Spleen (tissue), 11 donors: Measurements from ENCODE around the gene ACTR3. TPM values are rescaled to one million over a fixed set of nuclear protein-coding genes. Genes with fewer than 3 reads are reported as not detected.

Experiments
- DNase-seq: peaks from one replicate; pipeline ENCODE4 v3.0.0-alpha.2; 2020
- H3K27ac ChIP-seq, 8 donors: fragments of 200-600 bp; sonication (generic) in 7 of 8; 1 replicate in 4 of 8; 2 replicates in 4 of 8; pipeline versions ENCODE4 v1.5.0 to v1.8.0; 2016 to 2021; ENCODE audit warnings: inconsistent platforms in 4 of 8, mild to moderate bottlenecking in 4 of 8, moderate library complexity in 1 of 8
- H3K27me3 ChIP-seq, 7 donors: fragments of 200-600 bp; sonication (generic) in 6 of 7; replicated peaks in 1 of 7; 1 replicate in 4 of 7; 2 replicates in 3 of 7; pipeline versions ENCODE4 v1.5.0 to v1.8.0; 2016 to 2021; ENCODE audit warnings: inconsistent platforms in 3 of 7, mild to moderate bottlenecking in 1 of 7
- H3K36me3 ChIP-seq, 6 donors: fragments of 200-600 bp; sonication (generic) in 5 of 6; 1 replicate in 4 of 6; 2 replicates in 2 of 6; pipeline versions ENCODE4 v1.5.0 to v1.8.0; 2016 to 2021; ENCODE audit warnings: inconsistent platforms in 2 of 6
- H3K4me1 ChIP-seq, 6 donors: fragments of 200-600 bp; sonication (generic) in 5 of 6; 1 replicate in 3 of 6; 2 replicates in 3 of 6; pipeline versions ENCODE4 v1.5.0 to v1.8.0; 2016 to 2021; ENCODE audit warnings: inconsistent platforms in 3 of 6
- H3K4me3 ChIP-seq, 8 donors: fragments of 200-600 bp; sonication (generic) in 7 of 8; 1 replicate in 4 of 8; 2 replicates in 4 of 8; pipeline versions ENCODE4 v1.5.0 to v1.8.0; 2016 to 2021; ENCODE audit warnings: inconsistent platforms in 4 of 8, mild to moderate bottlenecking in 4 of 8, moderate library complexity in 2 of 8
- H3K9me3 ChIP-seq, 8 donors: fragments of 200-600 bp; sonication (generic) in 7 of 8; 1 replicate in 4 of 8; 2 replicates in 4 of 8; pipeline versions ENCODE4 v1.5.0 to v1.8.0; 2016 to 2021; ENCODE audit warnings: inconsistent platforms in 4 of 8
- POLR2A ChIP-seq, 3 donors: fragments of 450-650 bp; IDR thresholded peaks; one replicate each; pipeline ENCODE4 v1.5.1; 2017; ENCODE audit warnings: antibody characterized with exemption in 3 of 3, mild to moderate bottlenecking in 1 of 3
- POLR2AphosphoS5 ChIP-seq, 3 donors: sonication (generic); formaldehyde crosslinking; IDR thresholded peaks; one replicate each; pipeline ENCODE4 v1.5.1; 2017; ENCODE audit warnings: antibody characterized with exemption in 3 of 3
- WGBS, 5 donors: extraction: QIAGEN DNeasy Blood & Tissue Kit in 3 of 5; methylation state at CpG; one replicate each; pipeline versions ENCODE4 v1.1.5 to v1.1.7; 2013 to 2018; 5-methylcytosine and 5-hydroxymethylcytosine counted together
- intact Hi-C: fragments of 100-400 bp; cut with DNase I; formaldehyde crosslinking; loops from one replicate; pipeline ENCODE4 v1.15.0; 2023; ENCODE audit warnings: low total_unique reads
- polyA plus RNA-seq, 3 donors: library from polyadenylated mRNA; stranded (reverse); fragments of 200-250 nt; gene quantifications; one replicate each; pipeline ENCODE4 v1.2.1, GENCODE V29; 2013
- total RNA-seq, 7 donors: library from RNA; depleted of rRNA in 3 of 7; stranded (reverse); fragments of >200 nt in 3 of 7; fragmentation: NEBNext Ultra II Directional in 4 of 7; extraction: Animal tissue kit (Norgen Biotek cat#: 25700) in 4 of 7; gene quantifications; one replicate each; pipeline versions ENCODE4 v1.1.0 to v1.2.1, GENCODE V29; 2016 to 2021
- TF ChIP-seq, protein P1 (sequence below), 11 experiments: fragments of 200-600 bp in 7 of 11; fragments of 450-650 bp in 4 of 11; sonication (generic) in 4 of 11; IDR thresholded peaks in 8 of 11; conservative IDR thresholded peaks in 3 of 11; 1 replicate in 7 of 11; 2 replicates in 4 of 11; pipeline versions ENCODE4 v1.4.0 to v1.8.0; 2016 to 2021; ENCODE audit warnings: antibody characterized with exemption in 11 of 11, inconsistent platforms in 4 of 11, mild to moderate bottlenecking in 1 of 11
- donor health status: healthy with polysubstance abuse.
- donor health status: DM: no; HTN: no; CAD: no; lungs with moderate emphysema.
- donor health status: DM: no; HTN: no; CAD: no.
- donor health status: Bipolar disorder and iron deficiency.
- donor health status: healthy.
- donor health status: DM: no; HTN: no; CAD: no.
- donor health status: DM: yes; HTN: yes; CAD: no.

The ACTR3 gene
- total and polyA plus RNA-seq, 10 donors: 75.5 to 488 (median 221) TPM

DNA sequence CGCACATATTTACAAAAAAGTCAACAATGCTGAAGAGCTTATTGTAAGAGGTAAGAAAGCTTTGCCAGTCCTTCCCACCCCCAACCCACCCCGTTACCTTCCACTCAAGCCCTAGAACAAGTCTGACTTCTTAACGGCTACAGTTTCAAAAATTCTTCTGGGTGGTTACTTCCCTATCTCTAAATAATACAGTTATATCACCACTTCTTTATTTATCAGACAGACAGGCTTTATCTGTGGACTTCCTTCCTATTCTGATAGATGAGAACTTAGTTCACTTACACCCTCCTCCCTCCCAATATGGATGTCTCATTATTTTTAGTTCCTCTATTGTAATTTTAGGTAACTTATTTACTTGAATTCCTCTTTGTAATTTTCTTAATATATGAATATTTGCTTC, 26.7 kb upstream of the ACTR3 start:
- H3K36me3 ChIP-seq: no peaks in the 10 kb centered on the region
- H3K27ac ChIP-seq: peak overlapping the region in 7 of 8 donors; percentile 7 to 83 (median 54)
- TF ChIP-seq POLR2AphosphoS5 (IDR thresholded peaks at IDR 0.05) (no peak), POLR2A (IDR thresholded peaks at IDR 0.05) (no peak)
- TF ChIP-seq, protein P1, sequence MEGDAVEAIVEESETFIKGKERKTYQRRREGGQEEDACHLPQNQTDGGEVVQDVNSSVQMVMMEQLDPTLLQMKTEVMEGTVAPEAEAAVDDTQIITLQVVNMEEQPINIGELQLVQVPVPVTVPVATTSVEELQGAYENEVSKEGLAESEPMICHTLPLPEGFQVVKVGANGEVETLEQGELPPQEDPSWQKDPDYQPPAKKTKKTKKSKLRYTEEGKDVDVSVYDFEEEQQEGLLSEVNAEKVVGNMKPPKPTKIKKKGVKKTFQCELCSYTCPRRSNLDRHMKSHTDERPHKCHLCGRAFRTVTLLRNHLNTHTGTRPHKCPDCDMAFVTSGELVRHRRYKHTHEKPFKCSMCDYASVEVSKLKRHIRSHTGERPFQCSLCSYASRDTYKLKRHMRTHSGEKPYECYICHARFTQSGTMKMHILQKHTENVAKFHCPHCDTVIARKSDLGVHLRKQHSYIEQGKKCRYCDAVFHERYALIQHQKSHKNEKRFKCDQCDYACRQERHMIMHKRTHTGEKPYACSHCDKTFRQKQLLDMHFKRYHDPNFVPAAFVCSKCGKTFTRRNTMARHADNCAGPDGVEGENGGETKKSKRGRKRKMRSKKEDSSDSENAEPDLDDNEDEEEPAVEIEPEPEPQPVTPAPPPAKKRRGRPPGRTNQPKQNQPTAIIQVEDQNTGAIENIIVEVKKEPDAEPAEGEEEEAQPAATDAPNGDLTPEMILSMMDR (IDR thresholded peaks at IDR 0.05 in 8 of 11, conservative IDR thresholded peaks at IDR 0.05 in 3 of 11): no peak
- no peaks in the 10 kb centered on the region for H3K9me3 ChIP-seq
- peak overlapping the region in 1 of 8 donors; percentile 5 for H3K4me3 ChIP-seq
- DNase-seq: no peak
- intact Hi-C loops: no loop called here
- no peaks in the 10 kb centered on the region for H3K27me3 ChIP-seq
- H3K4me1 ChIP-seq: peaks cover 3 to 83% (median 58%) of the 10 kb centered on the region in 6 donors
- 17 to 38% (median 26%) methylated on average over 3 of the region's 3 CpGs for WGBS, 5 donors

- intact Hi-C loops: no loop called here
- WGBS, 5 donors: 77 to 91% (median 84%) methylated on average over 4 of the region's 4 CpGs
- H3K27ac ChIP-seq: no peak overlapping the region
These were observed 22.3 kb upstream of the ACTR3 start for GRCh38 chr2:113867571-113867970.

GRCh38 chr2:113869253-113869652, 20.6 kb upstream of the ACTR3 start:
- H3K27ac ChIP-seq: no peak overlapping the region
- 87 to 95% (median 93%) methylated on average over 1 of the region's 1 CpG for WGBS, 5 donors
- no peaks in the 10 kb centered on the region for H3K36me3 ChIP-seq
- DNase-seq: no peak
- H3K9me3 ChIP-seq: no peaks in the 10 kb centered on the region
- TF ChIP-seq, protein P1 (IDR thresholded peaks at IDR 0.05 in 8 of 11, conservative IDR thresholded peaks at IDR 0.05 in 3 of 11): no peak
- no peak for TF ChIP-seq POLR2AphosphoS5 (IDR thresholded peaks at IDR 0.05)
- no peak for TF ChIP-seq POLR2A (IDR thresholded peaks at IDR 0.05)
- H3K4me1 ChIP-seq: peaks cover 0 to 38% (median 18%) of the 10 kb centered on the region in 6 donors
- H3K4me3 ChIP-seq: no peak overlapping the region
- intact Hi-C loops: no loop called here
- H3K27me3 ChIP-seq: no peaks in the 10 kb centered on the region

More at GRCh38 chr2:113867571-113867970, 22.3 kb upstream of the ACTR3 start:
- peaks cover 0 to 49% (median 27%) of the 10 kb centered on the region in 6 donors for H3K4me1 ChIP-seq
- TF ChIP-seq, protein P1 (IDR thresholded peaks at IDR 0.05 in 8 of 11, conservative IDR thresholded peaks at IDR 0.05 in 3 of 11): no peak
- TF ChIP-seq POLR2AphosphoS5 (IDR thresholded peaks at IDR 0.05) (no peak), POLR2A (IDR thresholded peaks at IDR 0.05) (no peak)
- no peaks in the 10 kb centered on the region for H3K36me3 ChIP-seq
- no peaks in the 10 kb centered on the region for H3K9me3 ChIP-seq
- no peaks in the 10 kb centered on the region for H3K27me3 ChIP-seq
- DNase-seq: no peak
- H3K4me3 ChIP-seq: no peak overlapping the region

GRCh38 chr2:113872201-113872600, 17.7 kb upstream of the ACTR3 start:
- DNase-seq: no peak
- H3K4me1 ChIP-seq: peaks cover 0 to 47% (median 17%) of the 10 kb centered on the region in 6 donors
- no peaks in the 10 kb centered on the region for H3K27me3 ChIP-seq
- no peaks in the 10 kb centered on the region for H3K36me3 ChIP-seq
- intact Hi-C loops: no loop called here
- TF ChIP-seq POLR2A (IDR thresholded peaks at IDR 0.05) (no peak), POLR2AphosphoS5 (IDR thresholded peaks at IDR 0.05) (no peak)
- TF ChIP-seq, protein P1 (IDR thresholded peaks at IDR 0.05 in 8 of 11, conservative IDR thresholded peaks at IDR 0.05 in 3 of 11): no peak
- 87 to 94% (median 90%) methylated on average over 4 of the region's 4 CpGs for WGBS, 5 donors
- H3K4me3 ChIP-seq: no peak overlapping the region
- no peak overlapping the region for H3K27ac ChIP-seq
- H3K9me3 ChIP-seq: no peaks in the 10 kb centered on the region
